GM12878 (cell line): ENCODE data around the gene SMAD1. TPM values are rescaled to one million over a fixed set of nuclear protein-coding genes. Genes with fewer than 3 reads are reported as not detected.

ENCODE experiments used
- ATAC-seq: fragments of 200-7000 bp; cut with Tn5 transposase; 3 replicates; pipeline ENCODE4 v1.9.1; 2020; ENCODE audit warnings: mild to moderate bottlenecking, moderate library complexity
- BruUV-seq: library from RNA; stranded (reverse); fragments of 400-500 nt; replicated peaks from 2 replicates; lab custom pipeline; 2021; lab: Mats Ljungman, UMichigan
- CTCF ChIA-PET: fragments of 300-600 bp; sonication (Branson Sonifier 250); formaldehyde crosslinking; extraction: SDS; loops from one replicate; lab custom pipeline; 2021; ENCODE audit warnings: inconsistent platforms; lab: Yijun Ruan, JAX
- POLR2A ChIA-PET: fragments of 350-600 bp; formaldehyde crosslinking; extraction: SDS; loops from one replicate; lab custom pipeline; 2021; ENCODE audit warnings: inconsistent platforms; lab: Charles Lee
- RAD21 ChIA-PET: fragments of 300-600 bp; sonication (Branson Sonifier 250); formaldehyde crosslinking; loops from one replicate; lab custom pipeline; 2023; ENCODE audit warnings: antibody characterized with exemption; ENCODE audit not compliant: unreplicated experiment; lab: Charles Lee
- SMC1A ChIA-PET: fragments of 300-600 bp; sonication (Branson Sonifier 250); formaldehyde crosslinking; loops from one replicate; lab custom pipeline; 2023; ENCODE audit not compliant: unreplicated experiment, uncharacterized antibody; lab: Charles Lee
- DNase-seq: peaks from one replicate; pipeline ENCODE4 v3.0.0-alpha.2; 2011; ENCODE audit warnings: low read depth, low spot score
- FAIRE-seq: peaks from 3 replicates; lab custom pipeline; 2011; peaks lifted over from hg19 to GRCh38; lab: Jason Lieb, UNC
- H2AFZ ChIP-seq: 2 replicates; pipeline ENCODE4 v1.6.0; 2011; ENCODE audit warnings: low read depth, low read length, control low read depth; ENCODE audit not compliant: control insufficient read depth
- H3K27ac ChIP-seq: 2 replicates; pipeline ENCODE4 v1.5.1; 2011; ENCODE audit warnings: control low read depth; ENCODE audit not compliant: control insufficient read depth, insufficient read depth
- H3K27me3 ChIP-seq, 2 experiments: replicated peaks in 1 of 2; 2 replicates each; pipeline versions ENCODE4 v1.6.0 to v1.6.1; 2011; ENCODE audit warnings: low read length in 1 of 2; ENCODE audit not compliant: control insufficient read depth in 2 of 2, insufficient read depth in 2 of 2
- H3K36me3 ChIP-seq, 2 experiments: 2 replicates each; pipeline ENCODE4 v1.5.1; 2011; ENCODE audit warnings: low read length in 1 of 2; ENCODE audit not compliant: control insufficient read depth in 2 of 2, insufficient read depth in 2 of 2
- H3K4me1 ChIP-seq: 2 replicates; pipeline ENCODE4 v1.6.1; 2011; ENCODE audit warnings: mild to moderate bottlenecking, low read length, moderate library complexity, mixed read lengths; ENCODE audit not compliant: control insufficient read depth, insufficient read depth
- H3K4me2 ChIP-seq: 2 replicates; pipeline ENCODE4 v1.6.0; 2011; ENCODE audit warnings: control low read depth; ENCODE audit not compliant: control insufficient read depth, insufficient read depth
- H3K4me3 ChIP-seq: fragments of 200-600 bp; sonication (generic); 2 replicates; pipeline ENCODE4 v1.5.1; 2016
- H3K79me2 ChIP-seq: 2 replicates; pipeline ENCODE4 v1.6.0; 2011; ENCODE audit warnings: low read length; ENCODE audit not compliant: control insufficient read depth, insufficient read depth
- H3K9ac ChIP-seq: 2 replicates; pipeline ENCODE4 v1.8.0; 2011; ENCODE audit warnings: low read length, control low read depth, mixed read lengths; ENCODE audit not compliant: control insufficient read depth, insufficient read depth
- H3K9me3 ChIP-seq: replicated peaks from 3 replicates; pipeline ENCODE4 v1.5.1; 2011; ENCODE audit warnings: mild to moderate bottlenecking, low read length; ENCODE audit not compliant: control insufficient read depth, insufficient read depth
- H4K20me1 ChIP-seq: 2 replicates; pipeline ENCODE4 v1.6.0; 2011; ENCODE audit not compliant: control insufficient read depth, insufficient read depth
- CHD2 ChIP-seq: IDR thresholded peaks from 2 replicates; pipeline ENCODE4 v1.6.1; 2011; ENCODE audit warnings: low read depth, low read length, improper control_type of control experiment, borderline replicate concordance
- FOXK2 ChIP-seq: fragments of 450-650 bp; IDR thresholded peaks from 2 replicates; pipeline ENCODE4 v1.6.1; 2017; ENCODE audit warnings: mild to moderate bottlenecking, moderate library complexity
- GABPA ChIP-seq: IDR thresholded peaks from 2 replicates; pipeline ENCODE4 v1.6.1; 2014; ENCODE audit warnings: antibody characterized with exemption, low read depth, mild to moderate bottlenecking, inconsistent platforms
- MTA2 ChIP-seq: fragments of 450-650 bp; IDR thresholded peaks from 2 replicates; pipeline ENCODE4 v1.6.1; 2016; ENCODE audit warnings: low read depth, mild to moderate bottlenecking, moderate library complexity
- RCOR1 ChIP-seq: conservative IDR thresholded peaks from 2 replicates; pipeline ENCODE4 v1.6.1; 2012; ENCODE audit warnings: low read depth, low read length, improper control_type of control experiment
- SMC3 ChIP-seq: IDR thresholded peaks from 2 replicates; pipeline ENCODE4 v1.6.1; 2011; ENCODE audit warnings: low read length, improper control_type of control experiment, borderline replicate concordance
- ZNF207 ChIP-seq: fragments of 450-650 bp; IDR thresholded peaks from 2 replicates; pipeline ENCODE4 v1.6.1; 2014; ENCODE audit warnings: antibody characterized with exemption, mild to moderate bottlenecking, borderline replicate concordance
- ZZZ3 ChIP-seq: IDR thresholded peaks from 2 replicates; pipeline ENCODE4 v1.6.1; 2011; ENCODE audit warnings: low read depth; ENCODE audit not compliant: control insufficient read depth, insufficient read length
- WGBS: methylation state at CpG from one replicate; pipeline ENCODE4 v1.1.6; 2016; ENCODE audit warnings: low lambda C conversion rate; ENCODE audit not compliant: insufficient replicate concordance, insufficient coverage; ENCODE audit errors: missing lambda C conversion rate; 5-methylcytosine and 5-hydroxymethylcytosine counted together
- in situ Hi-C: fragments of 300-500 bp; cut with MboI; formaldehyde crosslinking; loops from 9 replicates; pipeline ENCODE4 v1.14.3; 2018; ENCODE audit warnings: mixed read lengths
- intact Hi-C: fragments of 100-400 bp; cut with micrococcal nuclease; formaldehyde crosslinking; loops from one replicate; pipeline ENCODE4 v1.14.2; 2022; ENCODE audit not compliant: unreplicated experiment
- polyA plus RNA-seq, 11 experiments: library from polyadenylated mRNA; depleted of rRNA in 4 of 11; unstranded in 6 of 11; stranded (reverse) in 5 of 11; fragments of >200 nt; fragmentation: Nextera tagmentation in 4 of 11; fragmentation: Illumina TruSeq in 1 of 11; extraction: Ambion mirVana in 4 of 11; extraction: Trizol in 1 of 11; gene quantifications; 1 replicate in 1 of 11; 2 replicates in 10 of 11; pipeline versions ENCODE4 v1.2.1 to v1.2.3, GENCODE V29; 2011 to 2016; ENCODE audit warnings: inconsistent platforms in 2 of 11, missing spikeins in 2 of 11, low read depth in 1 of 11
- total RNA-seq, 4 experiments: library from RNA; depleted of rRNA in 3 of 4; stranded (reverse); fragments of >200 nt in 3 of 4; fragmentation: Illumina TruSeq in 1 of 4; extraction: Trizol in 1 of 4; gene quantifications; 2 replicates each; pipeline versions ENCODE4 v1.2.1 to v1.2.3, GENCODE V29; 2013 to 2021
- TF ChIP-seq, protein P1 (sequence below): fragments of 450-650 bp; formaldehyde crosslinking; IDR thresholded peaks from 2 replicates; pipeline ENCODE4 v1.4.0; 2022; ENCODE audit warnings: mild to moderate bottlenecking, moderate library complexity

SMAD1 gene
- total and polyA plus RNA-seq, 10 of the 15 experiments (the other 5 are each of a cell fraction or from before 2014, with no cell fraction given) = 0.29 to 17.5 (median 13.6) TPM

DNA sequence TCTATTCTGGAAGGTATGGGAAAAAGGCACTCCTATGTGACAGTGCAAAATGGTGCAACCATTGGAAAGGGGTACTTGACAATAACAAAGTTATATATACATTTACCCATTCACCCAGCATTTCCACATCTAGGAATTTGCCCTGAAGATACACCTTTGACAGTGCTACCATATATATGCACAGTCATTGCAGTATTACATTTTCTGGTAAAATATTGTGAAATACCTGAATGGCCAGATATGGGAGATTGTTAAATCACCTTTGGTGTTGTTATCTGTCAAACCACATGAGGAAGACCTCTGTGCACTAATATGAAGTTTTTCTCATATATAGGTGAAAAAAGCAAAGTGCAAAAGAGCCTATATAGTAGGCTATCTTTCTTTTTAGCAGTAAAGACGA, 53.5 kb downstream of the SMAD1 start:
- in situ Hi-C loops (no loop called here), intact Hi-C loops (no loop called here)
- RAD21 ChIA-PET = no interaction called here
- Histone ChIP-seq H3K36me3 (no peaks in the 10 kb centered on the region), H3K4me1 (peaks cover 5% of the 10 kb centered on the region; the same call in 1 of the 2 replicates), H3K4me2 (no peak overlapping the region), H3K27ac (no peak overlapping the region), H3K79me2 (peaks cover 2% of the 10 kb centered on the region), H4K20me1 (no peaks in the 10 kb centered on the region), H3K9me3 (no peaks in the 10 kb centered on the region), H3K27me3 (no peaks in the 10 kb centered on the region), H3K4me3 (no peak overlapping the region), H2AFZ (no peak overlapping the region), H3K9ac (no peak overlapping the region)
- CTCF ChIA-PET = no interaction called here
- SMC1A ChIA-PET = no interaction called here
- no peak for DNase-seq
- ATAC-seq = no peak
- no TSS peak for BruUV-seq
- POLR2A ChIA-PET = no interaction called here
- no peak for FAIRE-seq
- WGBS = 0% methylated on average over 1 of the region's 1 CpG
- TF ChIP-seq GABPA (no peak), SMC3 (no peak), MTA2 (no peak), FOXK2 (no peak), CHD2 (no peak), ZZZ3 (no peak), RCOR1 (no peak), ZNF207 (no peak)
- TF ChIP-seq, protein P1, sequence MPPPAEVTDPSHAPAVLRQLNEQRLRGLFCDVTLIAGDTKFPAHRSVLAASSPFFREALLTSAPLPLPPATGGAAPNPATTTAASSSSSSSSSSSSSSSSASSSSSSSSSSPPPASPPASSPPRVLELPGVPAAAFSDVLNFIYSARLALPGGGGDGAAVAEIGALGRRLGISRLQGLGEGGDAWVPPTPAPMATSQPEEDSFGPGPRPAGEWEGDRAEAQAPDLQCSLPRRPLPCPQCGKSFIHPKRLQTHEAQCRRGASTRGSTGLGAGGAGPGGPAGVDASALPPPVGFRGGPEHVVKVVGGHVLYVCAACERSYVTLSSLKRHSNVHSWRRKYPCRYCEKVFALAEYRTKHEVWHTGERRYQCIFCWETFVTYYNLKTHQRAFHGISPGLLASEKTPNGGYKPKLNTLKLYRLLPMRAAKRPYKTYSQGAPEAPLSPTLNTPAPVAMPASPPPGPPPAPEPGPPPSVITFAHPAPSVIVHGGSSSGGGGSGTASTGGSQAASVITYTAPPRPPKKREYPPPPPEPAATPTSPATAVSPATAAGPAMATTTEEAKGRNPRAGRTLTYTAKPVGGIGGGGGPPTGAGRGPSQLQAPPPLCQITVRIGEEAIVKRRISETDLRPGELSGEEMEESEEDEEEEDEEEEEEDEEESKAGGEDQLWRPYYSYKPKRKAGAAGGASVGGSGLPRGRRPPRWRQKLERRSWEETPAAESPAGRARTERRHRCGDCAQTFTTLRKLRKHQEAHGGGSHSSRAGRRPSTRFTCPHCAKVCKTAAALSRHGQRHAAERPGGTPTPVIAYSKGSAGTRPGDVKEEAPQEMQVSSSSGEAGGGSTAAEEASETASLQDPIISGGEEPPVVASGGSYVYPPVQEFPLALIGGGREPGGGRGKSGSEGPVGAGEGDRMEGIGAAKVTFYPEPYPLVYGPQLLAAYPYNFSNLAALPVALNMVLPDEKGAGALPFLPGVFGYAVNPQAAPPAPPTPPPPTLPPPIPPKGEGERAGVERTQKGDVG (CRISPR knock-in tag) = no peak
